HCT116 (cell line): ENCODE data around the gene KRT14. TPM values are rescaled to one million over a fixed set of nuclear protein-coding genes. Genes with fewer than 3 reads are reported as not detected.

Source experiments
- ATAC-seq: fragments of 200-7000 bp; cut with Tn5 transposase; 2 replicates; pipeline ENCODE4 v1.9.1; 2020; ENCODE audit warnings: mild to moderate bottlenecking, moderate library complexity
- BruUV-seq: library from RNA; stranded (reverse); fragments of 400-500 nt; replicated peaks from 2 replicates; lab custom pipeline; 2021; lab: Mats Ljungman, UMichigan
- CTCF ChIA-PET: fragments of 300-600 bp; sonication (Branson Sonifier 250); formaldehyde crosslinking; loops from one replicate; lab custom pipeline; 2021; ENCODE audit warnings: antibody characterized with exemption; lab: Charles Lee
- POLR2A ChIA-PET: fragments of 300-600, 350-600 bp; sonication (Branson Sonifier 250); formaldehyde crosslinking; loops from one replicate; lab custom pipeline; 2021; ENCODE audit warnings: antibody characterized with exemption; lab: Charles Lee
- RAD21 ChIA-PET, 2 experiments: fragments of 300-600 bp; sonication (Branson Sonifier 250); formaldehyde crosslinking; loops; one replicate each; lab custom pipeline; 2023; ENCODE audit warnings: low total read pairs in 2 of 2; ENCODE audit not compliant: uncharacterized antibody in 2 of 2, unreplicated experiment in 2 of 2, low non-redundant PET in 1 of 2; lab: Charles Lee
- DNase-seq: peaks from one replicate; pipeline ENCODE4 v3.0.0-alpha.2; 2010; ENCODE audit warnings: low read depth, low spot score
- H2AFZ ChIP-seq: fragments of 200-600 bp; shearing (Covaris generic), sonication (generic); 2 replicates; pipeline ENCODE4 v1.6.1; 2017; ENCODE audit warnings: low read depth, mixed run types, mixed read lengths, antibody characterized with exemption, low read length; ENCODE audit not compliant: poor library complexity, severe bottlenecking
- H3K27ac ChIP-seq: 2 replicates; pipeline ENCODE4 v1.5.1; 2012; ENCODE audit warnings: low read depth, low read length
- H3K27me3 ChIP-seq: fragments of 200-600 bp; sonication (generic); 2 replicates; pipeline ENCODE4 v1.6.1; 2016; ENCODE audit warnings: mixed run types, low read length, mixed read lengths; ENCODE audit not compliant: insufficient read depth
- H3K36me3 ChIP-seq, 2 experiments: fragments of 200-500 bp in 1 of 2; fragments of 200-600 bp in 1 of 2; sonication (Bioruptor generic) in 1 of 2; sonication (generic) in 1 of 2; 2 replicates each; pipeline versions ENCODE4 v1.5.1 to v1.6.1; 2014 to 2016; ENCODE audit warnings: low read length in 2 of 2, inconsistent platforms in 1 of 2, mixed read lengths in 1 of 2, mixed run types in 1 of 2; ENCODE audit not compliant: insufficient read depth in 2 of 2, control insufficient read depth in 1 of 2
- H3K4me1 ChIP-seq, 2 experiments: fragments of 200-600 bp in 1 of 2; sonication (generic) in 1 of 2; 2 replicates each; pipeline versions ENCODE4 v1.5.1 to v1.6.1; 2012 to 2017; ENCODE audit warnings: low read length in 2 of 2, inconsistent platforms in 1 of 2, mild to moderate bottlenecking in 1 of 2, mixed read lengths in 1 of 2, mixed run types in 1 of 2, moderate library complexity in 1 of 2; ENCODE audit not compliant: insufficient read depth in 2 of 2, control insufficient read depth in 1 of 2
- H3K4me2 ChIP-seq: fragments of 200-600 bp; sonication (generic); 2 replicates; pipeline ENCODE4 v1.6.1; 2017; ENCODE audit warnings: mixed run types, low read length, mixed read lengths
- H3K4me3 ChIP-seq, 2 experiments: fragments of 200-600 bp in 1 of 2; sonication (generic) in 1 of 2; replicated peaks in 1 of 2; 2 replicates each; pipeline ENCODE4 v1.5.1; 2011 to 2016; ENCODE audit warnings: low read length in 2 of 2, control low read depth in 1 of 2, low read depth in 1 of 2, mild to moderate bottlenecking in 1 of 2, mixed read lengths in 1 of 2, mixed run types in 1 of 2
- H3K79me2 ChIP-seq: fragments of 200-600 bp; sonication (generic); 2 replicates; pipeline ENCODE4 v1.6.1; 2017; ENCODE audit warnings: mild to moderate bottlenecking, mixed run types, low read length, moderate library complexity, mixed read lengths; ENCODE audit not compliant: insufficient read depth
- H3K9ac ChIP-seq: fragments of 200-600 bp; sonication (generic); 2 replicates; pipeline ENCODE4 v1.6.1; 2016; ENCODE audit warnings: low read length, mixed read lengths
- H3K9me2 ChIP-seq: fragments of 200-600 bp; sonication (generic), shearing (Covaris generic); 2 replicates; pipeline ENCODE4 v1.6.1; 2017; ENCODE audit warnings: mixed run types, mild to moderate bottlenecking, moderate library complexity; ENCODE audit not compliant: insufficient read depth
- H3K9me3 ChIP-seq, 2 experiments: fragments of 200-500 bp in 1 of 2; fragments of 200-600 bp in 1 of 2; sonication (Bioruptor generic) in 1 of 2; sonication (generic) in 1 of 2; 2 replicates each; pipeline ENCODE4 v1.6.1; 2014 to 2017; ENCODE audit warnings: low read length in 2 of 2, mixed read lengths in 2 of 2, inconsistent platforms in 1 of 2, low read depth in 1 of 2, mild to moderate bottlenecking in 1 of 2, mixed run types in 1 of 2, moderate library complexity in 1 of 2; ENCODE audit not compliant: control insufficient read depth in 1 of 2, insufficient read depth in 1 of 2
- H4K20me1 ChIP-seq: fragments of 200-600 bp; sonication (generic), shearing (Covaris generic); 2 replicates; pipeline ENCODE4 v1.6.1; 2017; ENCODE audit warnings: mixed run types, mild to moderate bottlenecking, moderate library complexity; ENCODE audit not compliant: insufficient read depth
- ATF3 ChIP-seq: IDR thresholded peaks from 2 replicates; pipeline ENCODE4 v1.6.1; 2012
- CBX3 ChIP-seq: IDR thresholded peaks from 2 replicates; pipeline ENCODE4 v1.6.1; 2012; ENCODE audit warnings: low read depth
- CEBPB ChIP-seq: IDR thresholded peaks from 2 replicates; pipeline ENCODE4 v1.6.1; 2012; ENCODE audit warnings: low read depth
- CTCF ChIP-seq, 3 experiments: fragments of 200-600 bp in 1 of 3; sonication (generic) in 1 of 3; IDR thresholded peaks in 2 of 3; conservative IDR thresholded peaks in 1 of 3; 2 replicates each; pipeline ENCODE4 v1.5.1; 2012 to 2017; ENCODE audit warnings: low read depth in 2 of 3, low read length in 2 of 3, antibody characterized with exemption in 1 of 3, borderline replicate concordance in 1 of 3, control low read depth in 1 of 3, mild to moderate bottlenecking in 1 of 3, mixed read lengths in 1 of 3, mixed run types in 1 of 3, moderate library complexity in 1 of 3; ENCODE audit not compliant: insufficient read depth in 1 of 3
- ELF1 ChIP-seq: IDR thresholded peaks from 2 replicates; pipeline ENCODE4 v1.6.1; 2012; ENCODE audit warnings: low read depth, borderline replicate concordance
- EZH2 ChIP-seq: fragments of 200-600 bp; sonication (generic); IDR thresholded peaks from 2 replicates; pipeline ENCODE4 v1.6.1; 2017; ENCODE audit warnings: antibody characterized with exemption, mixed run types
- EZH2phosphoT487 ChIP-seq: fragments of 200-600 bp; IDR thresholded peaks from 2 replicates; pipeline ENCODE4 v1.6.1; 2018; ENCODE audit warnings: antibody characterized with exemption, borderline replicate concordance
- MAX ChIP-seq: IDR thresholded peaks from 2 replicates; pipeline ENCODE4 v1.6.1; 2012
- POLR2A ChIP-seq: IDR thresholded peaks from 2 replicates; pipeline ENCODE4 v1.7.0; 2011; ENCODE audit warnings: borderline replicate concordance; ENCODE audit not compliant: insufficient read depth, insufficient read length; ENCODE audit errors: extremely low read depth
- POLR2AphosphoS5 ChIP-seq: IDR thresholded peaks from 2 replicates; pipeline ENCODE4 v1.6.1; 2011; ENCODE audit warnings: mild to moderate bottlenecking, low read depth, low read length, moderate library complexity
- RAD21 ChIP-seq: IDR thresholded peaks from 2 replicates; pipeline ENCODE4 v1.6.1; 2012; ENCODE audit warnings: low read depth, mild to moderate bottlenecking
- REST ChIP-seq: IDR thresholded peaks from 2 replicates; pipeline ENCODE4 v1.6.1; 2012; ENCODE audit warnings: low read depth
- SP1 ChIP-seq: IDR thresholded peaks from 2 replicates; pipeline ENCODE4 v1.6.1; 2012; ENCODE audit warnings: low read depth
- SRF ChIP-seq: IDR thresholded peaks from 2 replicates; pipeline ENCODE4 v1.6.1; 2012; ENCODE audit warnings: low read depth
- YY1 ChIP-seq: IDR thresholded peaks from 2 replicates; pipeline ENCODE4 v1.6.1; 2011; ENCODE audit warnings: low read length, low read depth, moderate library complexity, mild to moderate bottlenecking; ENCODE audit not compliant: insufficient replicate concordance; ENCODE audit errors: extremely low read depth
- ZBTB33 ChIP-seq: IDR thresholded peaks from 2 replicates; pipeline ENCODE4 v1.6.1; 2011; ENCODE audit warnings: mild to moderate bottlenecking, low read length, moderate library complexity; ENCODE audit not compliant: insufficient replicate concordance; ENCODE audit errors: extremely low read depth
- ZFX ChIP-seq: fragments of 450-650 bp; IDR thresholded peaks from 2 replicates; pipeline ENCODE4 v1.6.1; 2017
- ZNF274 ChIP-seq: fragments of 200-500 bp; sonication (Bioruptor generic); IDR thresholded peaks from 2 replicates; pipeline ENCODE4 v1.6.1; 2014; ENCODE audit warnings: mild to moderate bottlenecking, low read depth, low read length, inconsistent platforms
- intact Hi-C: fragments of 100-400 bp; cut with micrococcal nuclease; formaldehyde crosslinking; loops from 2 replicates; pipeline ENCODE4 v1.10.0; 2022
- total RNA-seq: library from RNA; stranded (reverse); gene quantifications from one replicate; pipeline ENCODE4 v1.2.1, GENCODE V29; 2021; ENCODE audit not compliant: unreplicated experiment

Gene KRT14
- total RNA-seq, 1 experiment from 2014 or later = not detected

- ChIA-PET CTCF (no interaction called here), POLR2A (no interaction called here), RAD21 (no interaction called here)
- H3K9ac ChIP-seq = no peak overlapping the region
- no peak overlapping the region for H3K4me3 ChIP-seq
- H3K9me2 ChIP-seq = no peaks in the 10 kb centered on the region
- TF ChIP-seq POLR2AphosphoS5 (no peak), ELF1 (no peak), MAX (no peak), CEBPB (no peak), SRF (no peak), ATF3 (no peak), ZNF274 (no peak), CTCF (IDR thresholded peaks at IDR 0.05 in 2 of 3, conservative IDR thresholded peaks at IDR 0.05 in 1 of 3; ENCODE audit: borderline replicate concordance in 1 of 3, insufficient read depth in 1 of 3, low read depth in 2 of 3, low read length in 2 of 3) (no peak), POLR2A (no peak), REST (no peak), SP1 (no peak), EZH2 (no peak), YY1 (no peak), CBX3 (no peak), ZFX (no peak), ZBTB33 (no peak), RAD21 (no peak), EZH2phosphoT487 (no peak)
- no peaks in the 10 kb centered on the region for H3K79me2 ChIP-seq
- H3K27ac ChIP-seq = no peak overlapping the region
- no peak overlapping the region for H2AFZ ChIP-seq
- H3K4me1 ChIP-seq = peaks cover 0 to 15% of the 10 kb centered on the region in 2 experiments; a peak in 3 of 4 replicates
- H3K4me2 ChIP-seq = no peak overlapping the region
- no peaks in the 10 kb centered on the region for H4K20me1 ChIP-seq
- no TSS peak for BruUV-seq
- no peaks in the 10 kb centered on the region for H3K9me3 ChIP-seq
- no peaks in the 10 kb centered on the region for H3K27me3 ChIP-seq
- ATAC-seq (no peak), DNase-seq (no peak)
- intact Hi-C loops = no loop called here
- no peaks in the 10 kb centered on the region for H3K36me3 ChIP-seq
Observed at GRCh38 chr17:41618341-41619035, 31.8 kb upstream of the KRT14 start.
